Stimulated activated CD4-positive, alpha-beta T cell treated with anti-CD3 and anti-CD28 coated beads, Interleukin-15, amount 100 ng/mL, for 48 hours (primary cell): Measurements from ENCODE around the gene METTL15.
"Not testable (repeated sequence)": the region's sequence is repeated elsewhere in the genome, so short reads cannot be mapped to it uniquely, and the experiment has no call there.

Experiments
- DNase-seq, 2 donors: peaks; one replicate each; pipeline ENCODE4 v3.0.0-alpha.2; 2020; ENCODE audit warnings: low read depth in 2 of 2

The METTL15 gene

DNA sequence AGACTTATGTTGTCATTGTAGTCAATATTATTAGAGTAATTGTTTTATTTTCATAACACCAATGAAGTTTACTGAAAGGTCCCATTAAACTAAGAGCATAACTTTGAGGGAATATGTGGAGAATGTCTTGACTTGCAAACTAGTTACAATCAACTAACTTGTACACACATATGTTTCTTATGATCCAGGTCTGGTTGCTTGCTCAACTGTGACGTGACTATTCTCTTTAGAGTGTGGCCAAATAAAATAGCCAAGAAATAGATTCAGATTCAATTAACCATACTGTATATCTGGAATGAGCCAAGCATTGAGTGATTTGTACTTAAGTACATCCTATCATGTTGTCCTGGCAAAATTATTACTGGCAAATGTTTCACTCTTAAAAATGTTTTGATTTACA is 101.7 kb downstream of the METTL15 start:
- DNase-seq, result no peak

DNA sequence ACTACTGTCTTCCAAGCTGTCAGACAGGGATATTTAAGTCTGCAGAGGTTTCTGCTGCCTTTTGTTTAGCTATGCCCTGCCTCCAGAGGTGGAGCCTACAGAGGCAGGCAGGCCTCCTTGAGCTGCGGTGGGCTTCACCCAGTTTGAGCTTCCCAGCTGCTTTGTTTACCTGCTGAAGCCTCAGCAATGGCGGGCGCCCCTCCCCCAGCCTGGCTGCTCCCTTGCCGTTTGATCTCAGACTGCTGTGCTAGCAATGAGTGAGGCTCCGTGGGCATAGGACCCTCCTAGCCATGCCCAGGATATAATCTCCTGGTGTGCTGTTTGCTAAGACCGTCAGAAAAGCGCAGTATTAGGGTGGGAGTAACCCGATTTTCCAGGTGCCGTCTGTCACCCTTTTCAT is 113.9 kb downstream of the METTL15 start:
- not testable (repeated sequence) for DNase-seq

DNA sequence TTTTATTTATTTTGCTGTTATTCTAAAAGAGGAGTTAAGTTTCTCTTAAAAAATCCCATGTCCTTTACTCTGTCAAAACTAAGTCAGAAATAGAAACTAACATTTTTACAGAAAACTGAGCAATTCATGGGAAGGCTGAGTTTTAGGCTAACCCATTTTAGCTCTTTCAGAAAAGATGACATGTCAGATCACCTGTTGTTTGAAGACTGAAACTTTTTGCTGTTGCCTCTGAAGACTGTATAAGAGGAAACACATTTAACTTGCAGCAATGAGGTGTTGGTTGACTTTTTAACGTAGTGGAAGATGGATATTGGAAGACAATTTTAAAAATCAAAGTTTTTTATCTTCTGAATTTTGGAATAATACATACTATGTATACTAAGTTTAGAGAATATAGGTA is 115.4 kb downstream of the METTL15 start:
- no peak for DNase-seq

DNA sequence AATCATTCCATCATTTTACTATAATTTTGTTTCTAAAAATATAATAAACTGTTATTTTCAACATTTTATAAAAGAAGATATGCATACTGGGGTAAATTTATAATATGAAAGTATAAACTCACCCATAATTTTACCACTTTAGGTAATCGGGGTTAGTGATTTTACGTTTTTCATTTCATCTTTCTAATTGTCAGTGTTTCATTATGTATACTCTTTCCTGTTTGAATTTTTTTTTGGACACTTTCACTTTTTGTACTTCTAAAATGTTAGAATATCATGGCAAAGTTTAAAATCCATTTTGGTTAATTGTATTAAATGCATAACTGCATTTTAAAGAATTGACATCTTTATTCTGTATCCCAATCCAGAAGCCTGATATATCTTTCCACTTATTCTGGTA is 115.8 kb downstream of the METTL15 start:
- DNase-seq, result no peak

DNA sequence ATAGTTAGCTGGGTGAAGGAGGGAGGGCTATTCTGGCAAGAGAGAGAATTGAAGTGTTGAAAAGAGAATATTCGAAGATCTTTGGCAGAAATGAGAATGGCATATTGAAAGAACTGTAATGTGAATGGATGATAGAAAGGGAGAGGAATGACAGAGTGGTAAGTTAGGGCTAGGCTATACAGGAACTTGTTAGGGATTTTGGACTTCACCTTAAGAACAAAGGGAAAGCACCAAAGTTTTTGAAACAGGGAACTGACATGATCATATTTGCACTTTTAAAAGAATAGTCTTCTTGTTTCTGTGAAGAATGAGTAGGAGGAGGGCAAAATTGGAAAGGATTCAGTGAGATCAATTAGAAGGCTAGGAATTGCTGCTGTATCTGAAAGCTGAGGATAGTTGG is 119.3 kb downstream of the METTL15 start:
- DNase-seq, result no peak

DNA sequence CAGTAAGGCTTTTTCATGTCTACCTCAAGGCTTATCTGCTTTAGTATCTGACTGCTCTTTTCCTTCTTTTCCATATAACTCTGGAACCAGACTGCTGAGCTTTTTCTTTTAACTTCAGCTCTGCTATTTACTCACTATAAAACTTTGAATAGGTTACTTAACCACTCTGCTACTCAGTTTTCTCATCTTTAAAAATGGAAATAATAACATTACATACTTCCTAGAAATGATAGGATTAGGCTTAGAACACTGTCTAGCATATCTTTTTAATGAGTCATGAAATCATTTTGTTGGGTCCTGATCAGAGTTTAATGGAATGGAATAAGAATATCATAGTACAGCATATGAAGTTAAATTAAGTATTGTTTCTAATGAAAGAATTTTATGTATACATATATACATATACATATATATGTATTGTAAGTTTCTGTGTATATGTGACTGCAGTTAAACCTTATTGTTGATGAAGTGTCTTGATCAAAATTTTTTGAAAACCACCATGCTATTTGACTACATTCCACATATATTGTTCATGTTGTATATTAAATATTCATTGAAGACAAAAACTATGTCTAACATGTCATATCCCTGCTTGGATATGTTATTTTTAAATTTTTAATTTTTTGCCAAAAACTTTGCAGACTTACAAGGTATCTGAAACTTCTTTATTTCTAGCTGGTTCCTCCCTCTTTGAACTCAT is 120.2 kb downstream of the METTL15 start:
- no peak for DNase-seq

DNA sequence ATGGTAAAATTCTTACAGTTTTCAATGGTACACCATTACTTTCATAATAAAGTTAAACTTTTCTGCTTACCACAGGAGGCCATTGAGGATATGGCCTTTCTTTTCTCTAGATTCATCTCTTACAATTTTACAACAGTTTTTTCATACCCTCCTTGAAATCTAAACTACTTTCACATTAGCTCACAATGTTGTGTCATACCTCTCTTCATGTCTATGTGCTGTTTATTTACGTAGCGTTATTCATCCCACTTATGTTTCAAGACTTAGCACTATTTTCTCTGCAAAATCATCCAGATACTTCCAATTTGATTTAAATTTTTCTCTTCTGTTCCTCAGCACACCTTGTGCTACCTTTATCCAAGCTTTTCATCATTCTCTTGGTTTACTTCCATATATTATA is 123.3 kb downstream of the METTL15 start:
- DNase-seq, result no peak

DNA sequence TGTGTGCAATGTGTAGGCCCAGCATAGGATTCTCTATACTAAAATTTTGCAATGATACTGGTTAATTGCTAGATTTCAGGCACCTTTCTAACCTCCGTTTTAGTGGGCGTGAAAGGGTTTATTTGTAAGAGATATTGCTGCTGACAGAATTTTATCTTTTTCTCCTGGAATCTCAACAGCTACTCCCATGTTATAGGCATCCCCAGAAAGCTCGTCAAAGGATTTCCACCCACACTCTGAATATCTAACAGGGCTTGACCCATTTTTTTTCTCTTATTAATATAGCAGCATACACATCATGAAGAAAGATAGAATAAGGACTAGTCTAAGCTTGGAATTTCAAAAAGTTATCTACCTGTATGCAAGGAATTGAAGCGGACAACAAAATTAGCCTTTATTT is 124.5 kb downstream of the METTL15 start:
- DNase-seq, result no peak

DNA sequence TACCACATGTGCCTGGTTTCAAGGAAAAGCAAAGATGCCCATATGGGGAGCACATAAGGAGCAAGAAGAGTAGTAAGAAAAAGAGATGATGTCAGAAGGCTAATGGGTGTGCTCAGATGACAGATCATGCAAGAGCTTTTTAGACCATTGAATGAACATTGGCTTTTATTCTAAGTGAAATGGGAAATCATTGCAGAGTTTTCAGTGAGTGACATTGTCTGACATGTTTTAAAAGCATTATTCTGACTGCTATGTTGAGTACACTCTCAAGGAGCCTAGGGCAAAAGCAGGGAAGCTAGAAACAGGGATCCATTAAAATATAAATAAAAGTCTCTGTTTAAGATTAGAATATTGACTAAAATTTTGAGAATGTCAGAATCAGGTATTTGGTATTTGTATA is 133.6 kb downstream of the METTL15 start:
- no peak for DNase-seq

DNA sequence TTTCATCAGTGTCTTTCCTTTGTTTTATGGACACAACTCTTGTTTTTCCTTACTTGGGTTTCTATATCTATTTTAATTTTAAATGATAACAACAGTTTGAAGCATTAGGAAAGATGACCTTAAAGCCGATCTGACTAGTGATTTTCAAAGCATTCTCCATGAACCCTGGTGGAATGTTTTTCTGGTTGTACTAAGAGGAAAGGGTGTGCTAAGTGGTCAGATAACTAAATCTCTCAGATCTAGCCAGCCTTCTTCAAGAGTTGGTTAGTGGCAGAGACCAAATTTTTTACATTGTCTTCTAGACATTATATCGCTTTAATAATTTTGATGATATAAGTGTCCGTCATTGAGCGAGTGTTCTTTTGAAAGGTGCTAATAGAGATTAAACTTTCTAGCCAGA is 134.4 kb downstream of the METTL15 start:
- DNase-seq, result no peak

DNA sequence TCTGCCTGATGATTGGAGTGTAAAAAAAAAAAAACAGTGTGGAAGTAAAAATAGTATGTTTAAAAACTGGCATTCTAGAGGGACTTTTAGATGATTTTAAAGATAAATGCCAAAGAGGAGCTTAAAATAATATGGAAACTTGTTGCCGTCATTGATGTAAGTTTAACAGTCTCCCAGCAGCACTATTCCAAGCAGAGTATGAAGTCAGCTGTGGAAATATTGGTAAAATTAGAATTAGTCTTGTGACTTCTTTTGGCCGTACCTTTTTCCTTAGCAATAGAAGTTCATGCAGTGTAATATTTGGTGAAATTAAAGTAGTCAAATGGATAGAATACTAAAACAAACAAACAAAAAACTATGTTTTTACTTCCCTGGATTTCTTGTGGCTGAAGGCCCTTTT is 134.9 kb downstream of the METTL15 start:
- DNase-seq, result no peak

DNA sequence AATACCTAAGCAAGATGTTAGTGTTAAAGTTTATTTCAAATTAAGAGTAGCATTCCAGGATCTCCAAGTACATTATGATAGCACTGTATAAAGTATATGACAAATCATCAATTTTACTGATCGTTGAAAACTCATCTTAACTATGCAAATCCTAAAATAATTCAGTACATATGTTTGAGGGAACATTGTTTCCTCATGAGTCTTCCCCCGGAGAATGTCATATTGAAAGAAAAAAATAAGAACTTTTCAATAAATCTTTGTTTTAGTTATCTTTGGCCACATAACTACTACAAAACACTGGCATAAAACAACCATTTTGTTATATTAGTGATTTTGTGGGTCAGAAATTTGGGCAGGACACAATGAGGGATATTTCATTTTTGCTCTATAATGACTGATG is 135.4 kb downstream of the METTL15 start:
- no peak for DNase-seq

DNA sequence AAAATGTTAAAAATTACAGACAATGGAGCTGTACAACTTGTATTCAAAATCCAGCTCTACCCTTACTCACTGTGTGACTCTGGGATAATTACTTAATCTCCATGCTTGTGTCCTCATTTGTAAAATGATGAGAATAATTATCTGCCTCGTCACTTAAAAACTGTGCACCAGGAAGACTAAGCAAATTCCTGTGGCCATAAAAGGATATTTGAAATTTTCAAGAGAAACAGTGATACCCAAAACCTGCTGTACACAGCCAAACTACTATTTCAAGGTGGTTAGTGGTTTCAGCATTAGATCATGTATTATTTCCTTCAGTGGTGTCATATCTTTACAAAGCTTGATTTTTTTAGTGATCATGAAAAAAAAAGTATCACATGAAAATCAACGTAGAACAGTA is 136.9 kb downstream of the METTL15 start:
- no peak for DNase-seq

DNA sequence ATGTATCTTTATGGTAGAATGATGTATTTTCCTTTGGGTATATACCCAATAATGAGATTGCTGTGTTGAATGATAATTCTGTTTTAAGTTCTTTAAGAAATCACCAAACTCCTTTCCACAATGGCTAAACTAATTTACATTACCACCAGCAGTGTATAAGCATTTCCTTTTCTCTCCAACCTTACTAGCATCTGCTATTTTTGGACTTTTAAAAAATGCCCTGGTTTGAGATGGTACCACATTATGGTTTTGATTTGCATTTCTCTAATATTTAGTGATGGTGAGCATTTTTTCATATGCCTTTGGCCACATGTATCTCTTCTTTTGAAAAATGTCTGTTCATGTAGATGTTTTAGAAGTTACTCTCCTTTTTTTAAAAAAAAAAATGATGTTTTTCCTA is 142.0 kb downstream of the METTL15 start:
- DNase-seq, result no peak

DNA sequence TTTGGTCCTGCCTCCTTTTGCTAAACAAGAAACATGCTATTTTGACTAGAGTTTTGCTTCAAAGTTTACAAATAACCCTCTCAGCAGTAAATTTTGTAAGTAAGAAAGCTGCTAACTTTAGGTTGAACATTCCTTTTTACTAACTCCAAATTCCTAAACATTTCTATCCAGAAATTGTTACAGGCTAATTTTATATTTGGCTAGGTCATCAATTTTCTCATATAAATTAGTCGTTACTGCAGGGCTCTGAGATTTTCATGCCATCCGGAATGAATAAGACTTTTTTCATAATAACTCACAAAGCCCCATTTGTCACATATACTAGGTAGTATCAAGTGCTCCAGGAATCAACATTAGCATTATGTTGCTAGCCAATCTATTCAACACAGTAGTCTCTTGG is 143.1 kb downstream of the METTL15 start:
- no peak for DNase-seq

DNA sequence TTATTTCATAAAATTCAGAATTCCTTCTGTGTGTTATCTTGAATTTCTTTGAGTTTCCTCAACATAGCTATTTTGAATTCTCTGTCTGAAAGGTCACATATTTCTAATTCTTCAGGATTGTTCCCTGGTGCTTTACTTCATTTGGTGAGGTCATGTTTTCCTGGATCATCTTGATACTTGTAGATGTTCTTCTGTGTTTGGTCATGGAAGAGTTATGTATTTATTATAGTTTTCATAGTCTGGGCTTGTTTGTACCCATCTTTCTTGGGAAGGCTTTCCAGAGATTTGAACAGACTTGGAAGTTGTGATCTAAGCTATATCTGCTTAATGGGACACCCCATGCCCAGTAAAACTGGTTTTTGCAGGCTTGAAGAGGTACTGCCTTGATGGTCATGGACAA is 149.6 kb downstream of the METTL15 start:
- DNase-seq, result no peak

DNA sequence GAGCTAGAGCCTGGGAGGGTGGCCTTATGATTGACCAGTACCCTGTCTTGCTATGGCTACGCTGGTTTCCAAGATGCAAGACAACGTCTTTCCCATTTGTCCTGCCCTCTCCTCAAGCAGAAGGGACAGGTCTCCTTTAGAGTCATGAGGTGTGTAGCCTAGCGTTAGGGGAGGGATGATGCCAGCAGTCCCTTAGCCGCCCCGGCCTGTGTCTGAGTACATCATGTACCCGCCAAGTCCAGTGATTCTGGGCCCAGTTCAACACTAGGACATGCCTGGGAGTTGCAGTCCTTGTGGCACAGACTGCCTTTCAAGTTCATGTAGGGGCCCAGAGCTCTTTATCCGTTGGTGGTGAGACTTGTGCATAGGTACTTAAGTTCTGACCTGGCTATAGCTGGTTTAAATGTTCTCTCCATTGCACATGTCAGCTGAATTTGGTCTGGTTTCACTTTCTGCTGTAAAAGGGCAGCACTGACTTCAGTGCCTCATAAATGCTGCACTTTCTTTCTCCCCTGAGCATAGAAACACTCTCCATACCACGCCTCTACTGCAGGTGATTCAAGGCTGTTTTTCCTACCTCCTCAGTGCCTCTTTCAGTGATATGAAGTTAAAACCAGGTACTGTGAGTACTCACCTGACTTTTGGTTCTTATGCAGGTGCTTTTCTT is 151.1 kb downstream of the METTL15 start:
- no peak for DNase-seq

DNA sequence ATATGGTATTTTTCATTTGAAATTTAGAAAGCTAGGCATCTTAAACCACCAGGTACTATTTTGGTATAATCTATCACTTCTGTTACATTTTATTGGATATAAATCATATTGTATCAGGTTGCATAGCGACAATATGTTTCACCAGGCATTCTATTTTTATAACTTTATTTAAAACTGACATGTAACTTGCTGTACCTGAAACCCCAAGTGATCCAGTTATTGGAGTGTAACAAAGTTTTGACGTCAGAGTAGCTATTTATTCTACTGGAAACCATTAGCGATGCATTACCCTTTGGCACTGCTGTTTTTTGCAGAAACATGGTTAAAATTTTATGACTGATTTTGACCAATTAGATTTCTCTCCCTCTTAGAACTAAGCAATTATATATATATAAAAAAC is 160.7 kb downstream of the METTL15 start:
- no peak for DNase-seq

DNA sequence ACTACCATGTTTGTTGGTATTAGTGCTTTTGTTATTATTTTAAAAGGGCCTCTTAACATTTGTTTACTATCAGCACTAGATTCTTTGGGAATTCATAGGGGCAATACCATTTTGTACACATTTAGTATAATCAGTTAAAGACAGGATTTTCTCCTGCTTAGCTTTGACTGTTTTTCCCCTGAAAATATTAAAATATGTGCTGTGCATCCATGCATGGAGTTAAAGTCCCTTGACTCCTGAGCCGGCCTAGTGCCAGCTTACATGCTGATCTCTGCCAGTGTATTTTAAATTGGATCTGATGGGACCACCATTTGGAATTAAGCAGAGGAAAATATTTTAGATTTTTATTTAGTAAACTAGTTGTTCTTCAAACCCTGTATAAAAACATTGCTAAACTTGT is 161.4 kb downstream of the METTL15 start:
- DNase-seq, result no peak

DNA sequence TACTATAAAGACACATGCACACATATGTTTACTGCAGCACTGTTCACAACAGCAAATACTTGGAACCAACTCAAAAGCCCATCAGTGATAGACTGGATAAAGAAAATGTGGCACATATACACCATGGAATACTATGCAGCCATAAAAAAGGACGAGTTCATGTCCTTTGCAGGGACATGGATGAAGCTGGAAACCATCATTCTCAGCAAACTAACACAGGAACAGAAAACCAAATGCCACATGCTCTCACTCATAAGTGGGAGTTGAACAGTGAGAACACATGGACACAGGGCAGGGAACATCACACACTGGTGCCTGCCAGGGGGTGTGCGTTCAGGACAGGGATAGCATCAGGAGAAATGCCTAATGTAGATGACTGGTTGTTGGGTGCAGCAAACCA is 164.1 kb downstream of the METTL15 start:
- not testable (repeated sequence) for DNase-seq

DNA sequence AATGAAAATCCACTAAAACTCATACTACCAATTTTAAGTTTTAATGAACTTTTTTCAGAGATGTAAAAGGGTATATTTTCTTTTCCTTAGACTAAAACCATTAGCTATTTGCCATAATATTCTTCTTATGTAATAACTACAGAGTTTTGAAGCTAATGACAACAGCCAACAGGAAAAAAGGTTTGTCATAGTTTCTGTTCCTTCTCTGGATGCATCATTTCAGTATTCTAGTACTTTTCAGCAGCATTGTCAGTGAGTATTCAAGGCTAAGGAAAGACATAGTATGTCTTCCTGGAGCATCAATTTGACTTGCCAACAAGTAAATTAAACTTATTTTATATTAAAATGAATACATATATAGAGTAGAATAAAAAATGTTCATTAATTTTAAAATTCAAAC is 166.0 kb downstream of the METTL15 start:
- no peak for DNase-seq

DNA sequence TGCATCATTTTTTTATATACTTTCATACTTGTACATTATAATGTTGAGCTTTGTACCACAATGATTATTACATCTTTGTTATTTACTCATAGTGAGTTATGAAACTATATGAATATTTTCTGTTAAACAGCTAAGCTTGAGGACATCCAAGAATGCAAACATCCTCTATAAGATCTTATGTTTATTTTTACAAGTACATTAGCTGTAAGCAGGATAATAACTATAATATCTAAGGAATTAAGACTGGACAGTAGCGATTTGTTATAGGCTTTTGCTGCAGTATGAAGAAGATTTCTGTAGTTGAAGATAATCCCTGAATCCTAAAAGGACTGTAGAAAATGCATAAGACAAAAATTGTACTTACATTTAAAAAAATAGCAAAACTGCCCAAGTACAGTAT is 176.0 kb downstream of the METTL15 start:
- DNase-seq, result no peak

DNA sequence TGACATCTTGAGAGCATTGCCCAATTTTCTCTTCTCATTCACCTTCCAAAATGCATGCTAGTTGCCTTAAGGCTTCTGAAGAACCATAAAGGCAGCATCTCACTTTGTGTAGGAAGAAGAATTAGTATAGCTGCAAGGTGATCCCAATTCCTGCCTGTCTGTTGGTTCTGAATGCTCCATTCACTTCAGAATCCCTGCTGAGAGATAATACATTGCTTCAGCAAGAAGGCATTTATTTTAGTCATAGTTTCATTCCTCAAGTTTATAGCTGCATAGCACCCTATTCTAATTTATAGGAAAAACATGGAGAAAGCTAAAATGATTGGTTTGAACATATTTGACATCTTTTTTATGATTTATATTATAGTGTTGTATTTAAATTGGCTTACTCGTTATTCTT is 181.3 kb downstream of the METTL15 start:
- no peak for DNase-seq

DNA sequence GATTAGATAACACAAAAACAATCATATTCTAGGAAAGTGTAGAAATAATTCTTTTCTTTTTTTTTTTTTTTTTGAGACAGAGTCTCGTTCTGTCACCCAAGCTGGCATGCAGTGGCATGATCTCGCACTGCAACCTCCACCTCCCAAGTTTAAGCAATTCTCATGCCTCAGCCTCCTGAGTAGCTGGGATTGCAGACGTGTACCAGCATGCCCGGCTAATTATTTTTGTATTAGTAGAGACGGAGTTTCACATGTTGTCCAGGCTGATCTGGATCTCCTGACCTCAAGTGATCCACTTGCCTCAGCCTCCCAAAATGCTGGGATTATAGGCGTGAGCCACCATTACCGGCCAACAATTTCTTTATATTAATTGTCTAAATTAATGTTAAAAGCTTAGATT is 182.8 kb downstream of the METTL15 start:
- DNase-seq, result not testable (repeated sequence)
